HG02623 (cell line): Measurements from ENCODE around the gene SLC12A9.

Experiments
- ATAC-seq: cut with Tn5 transposase; IDR thresholded peaks from one replicate; pipeline ENCODE4 v1.9.1; 2021; ENCODE audit warnings: moderate library complexity; ENCODE audit not compliant: unreplicated experiment

The SLC12A9 gene

DNA sequence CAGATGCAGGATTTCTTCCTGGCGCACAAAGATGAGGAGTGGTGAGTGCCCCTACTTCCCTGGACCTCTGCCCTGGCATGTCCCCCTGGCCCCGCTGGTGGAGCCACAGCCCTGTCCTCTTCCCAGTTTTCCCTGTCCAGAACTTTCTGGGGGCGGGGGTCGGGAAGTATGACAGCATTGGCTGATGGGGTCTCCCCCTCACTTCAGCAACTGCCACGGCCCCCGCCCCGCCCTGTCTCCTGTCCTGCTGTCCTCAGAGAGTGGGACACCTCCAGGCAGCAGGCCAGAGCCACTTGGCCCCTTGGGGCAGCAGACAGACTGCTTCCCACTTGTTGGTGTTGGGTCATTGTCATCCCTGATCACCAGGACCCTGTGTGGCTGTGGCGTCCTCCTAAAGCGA is 29.7 kb downstream of the SLC12A9 start:
- no peak for ATAC-seq

DNA sequence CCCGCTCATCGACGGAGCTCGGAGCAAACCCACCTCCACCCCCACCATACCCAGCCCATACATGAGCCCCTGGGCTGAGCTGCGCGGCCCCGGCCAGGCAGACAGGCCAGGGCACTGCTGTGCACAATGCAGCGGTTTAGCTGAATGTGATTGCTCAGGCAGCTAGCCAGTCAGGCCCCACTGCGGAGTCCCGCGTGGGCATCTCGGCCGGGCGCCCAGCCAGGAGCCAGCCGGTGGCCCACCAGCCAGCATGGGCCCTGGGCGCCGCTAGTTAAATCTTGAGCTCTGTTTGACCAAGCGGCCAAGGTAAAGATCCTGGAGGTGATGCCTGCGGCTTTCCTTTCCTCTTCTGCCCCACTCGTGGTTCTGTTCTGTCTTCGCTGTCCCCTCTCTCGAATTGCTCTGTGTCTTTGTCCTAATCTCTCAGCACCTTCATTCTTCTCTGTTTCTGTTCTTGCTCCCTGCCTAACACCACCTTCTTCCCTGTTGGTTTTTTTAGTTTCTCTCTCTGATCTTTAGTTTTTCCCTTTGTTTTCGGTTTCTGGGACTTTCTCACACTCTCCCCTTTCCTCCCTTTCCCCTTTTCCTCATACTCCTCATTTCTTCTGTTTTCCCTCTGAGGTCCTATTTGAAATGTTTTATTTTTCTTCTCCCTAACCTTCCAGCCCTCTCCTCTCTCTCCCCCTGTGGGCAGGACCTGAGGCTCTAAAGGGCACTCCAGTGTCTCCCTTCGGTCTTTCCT is 30.4 kb downstream of the SLC12A9 start:
- ATAC-seq = no peak

- ATAC-seq = no peak
Observed at GRCh38 chr7:100884736-100885439, 32.4 kb downstream of the SLC12A9 start.

DNA sequence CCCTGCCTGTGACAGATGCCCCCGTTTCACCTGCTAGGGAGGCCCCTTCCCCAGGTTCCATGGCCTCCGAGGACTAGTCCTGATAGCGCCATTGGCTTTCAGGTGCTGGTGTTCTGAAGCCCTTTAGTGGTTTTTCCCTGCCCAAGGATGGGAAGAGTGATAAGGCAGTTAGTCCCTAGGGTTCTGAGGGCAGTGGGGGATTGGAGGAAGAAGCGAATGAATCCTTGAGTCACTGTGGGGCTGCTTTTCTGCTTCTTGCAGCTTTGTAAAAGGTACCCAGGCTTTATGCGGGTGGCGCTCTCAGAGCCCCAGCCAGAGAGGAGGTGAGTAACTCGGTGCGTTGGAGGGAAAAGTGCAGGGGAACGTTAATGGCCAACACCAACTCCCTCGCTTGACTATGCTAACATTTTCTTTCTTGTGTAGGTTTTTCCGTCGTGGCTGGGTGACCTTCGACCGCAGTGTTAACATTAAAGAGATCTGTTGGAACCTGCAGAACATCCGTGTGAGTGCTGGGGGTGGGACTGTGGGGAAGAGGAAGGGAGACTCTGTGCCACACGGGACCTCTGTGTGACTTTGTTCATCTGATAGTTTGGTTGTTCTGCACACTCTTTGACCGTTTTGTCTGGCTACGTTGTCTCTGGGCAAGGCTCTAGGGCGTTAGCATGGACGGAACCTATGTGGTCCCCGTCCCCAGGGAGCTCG is 33.1 kb downstream of the SLC12A9 start:
- ATAC-seq = no peak

DNA sequence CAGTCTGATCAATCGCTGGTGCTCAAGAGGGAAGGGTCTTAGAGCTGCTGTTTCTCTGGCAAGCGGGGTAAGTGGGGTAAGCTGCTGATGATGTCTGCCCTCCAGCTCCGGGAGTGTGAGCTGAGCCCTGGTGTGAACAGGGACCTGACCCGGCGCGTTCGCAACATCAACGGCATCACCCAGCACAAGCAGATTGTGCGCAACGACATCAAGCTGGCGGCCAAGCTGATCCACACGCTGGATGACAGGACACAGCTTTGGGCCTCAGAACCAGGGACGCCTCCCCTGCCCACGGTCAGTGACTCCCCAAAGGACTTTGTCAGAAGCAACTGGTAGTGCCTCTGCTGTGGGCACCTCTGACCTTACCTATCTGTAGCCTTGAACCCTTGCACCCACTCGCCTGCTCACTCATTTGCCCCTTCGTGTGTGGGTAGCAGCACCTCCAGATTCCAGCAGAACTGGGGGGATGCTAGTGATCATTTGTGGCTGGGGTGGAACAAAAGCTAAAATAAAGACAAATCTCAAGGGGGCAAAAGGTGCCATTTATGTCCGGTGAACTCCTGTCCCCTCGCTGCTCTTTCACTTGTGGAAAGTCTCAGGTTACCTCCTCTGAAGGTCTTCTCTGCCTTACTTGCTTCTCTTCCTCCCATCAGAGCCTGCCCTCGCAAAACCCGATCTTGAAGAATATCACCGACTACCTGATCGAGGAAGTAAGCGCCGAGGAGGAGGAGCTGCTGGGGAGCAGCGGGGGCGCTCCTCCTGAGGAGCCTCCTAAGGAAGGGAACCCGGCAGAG is 33.8 kb downstream of the SLC12A9 start:
- ATAC-seq = no peak

DNA sequence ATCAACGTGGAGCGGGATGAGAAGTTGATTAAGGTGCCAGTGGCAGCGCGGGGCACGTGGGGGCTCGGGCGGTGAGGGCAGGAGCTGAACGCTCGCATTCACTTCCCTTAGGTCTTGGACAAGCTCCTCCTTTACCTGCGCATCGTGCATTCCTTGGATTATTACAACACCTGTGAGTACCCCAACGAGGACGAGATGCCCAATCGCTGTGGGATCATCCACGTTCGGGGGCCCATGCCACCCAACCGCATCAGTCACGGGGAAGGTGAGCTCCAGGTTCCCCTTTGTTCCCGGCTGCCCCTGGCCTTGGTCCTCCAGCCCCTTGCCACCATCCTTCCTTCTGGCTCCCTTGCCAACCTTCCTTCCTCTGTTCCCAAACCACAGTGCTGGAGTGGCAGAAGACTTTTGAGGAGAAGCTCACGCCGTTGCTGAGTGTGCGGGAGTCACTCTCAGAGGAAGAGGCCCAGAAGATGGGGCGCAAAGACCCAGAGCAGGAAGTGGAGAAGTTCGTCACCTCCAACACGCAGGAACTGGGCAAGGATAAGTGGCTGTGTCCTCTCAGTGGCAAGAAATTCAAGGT is 34.5 kb downstream of the SLC12A9 start:
- ATAC-seq = no peak

GRCh38 chr7:100887516-100888290 is 35.2 kb downstream of the SLC12A9 start:
- ATAC-seq = peak; percentile 36

DNA sequence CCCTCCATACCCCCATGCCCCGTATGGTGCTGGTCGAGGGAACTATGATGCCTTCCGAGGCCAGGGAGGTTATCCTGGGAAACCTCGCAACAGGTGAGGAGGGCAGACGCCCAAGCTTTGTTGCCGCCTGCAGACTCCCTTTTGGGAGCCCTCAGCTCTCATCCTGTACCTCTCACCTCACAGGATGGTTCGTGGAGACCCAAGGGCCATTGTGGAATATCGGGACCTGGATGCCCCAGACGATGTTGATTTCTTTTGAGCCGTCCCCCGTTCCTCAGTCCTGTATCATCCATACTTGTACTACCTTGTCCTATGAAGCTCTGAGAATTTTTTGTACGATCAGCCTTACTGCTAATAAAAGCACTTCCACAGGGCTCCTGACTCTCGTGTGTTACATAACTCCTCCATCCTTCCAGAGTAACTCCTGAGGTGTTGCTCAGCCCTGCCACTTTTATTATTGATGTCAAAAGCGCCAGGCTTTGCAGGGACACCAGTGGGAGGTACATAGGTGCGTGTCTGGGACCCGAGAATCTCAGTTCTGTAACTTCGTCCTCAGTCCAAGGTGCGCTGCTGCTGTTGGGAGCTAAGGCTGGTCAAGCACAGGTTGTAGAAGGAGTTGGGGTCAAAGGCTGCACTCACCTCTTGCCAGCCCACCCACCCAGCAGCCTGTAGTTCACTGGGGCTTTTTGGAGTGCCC is 35.9 kb downstream of the SLC12A9 start:
- ATAC-seq = no peak

- ATAC-seq = peak; percentile 15
Observed at GRCh38 chr7:100888988-100889750, 36.7 kb downstream of the SLC12A9 start, which contains the start of gene UFSP1. Gene UFSP1 (minus strand): TSS chr7:100889715. CDS start chr7:100889271, 444 bp downstream.

GRCh38 chr7:100890653-100891567 is 38.4 kb downstream of the SLC12A9 start:
- ATAC-seq = no peak

DNA sequence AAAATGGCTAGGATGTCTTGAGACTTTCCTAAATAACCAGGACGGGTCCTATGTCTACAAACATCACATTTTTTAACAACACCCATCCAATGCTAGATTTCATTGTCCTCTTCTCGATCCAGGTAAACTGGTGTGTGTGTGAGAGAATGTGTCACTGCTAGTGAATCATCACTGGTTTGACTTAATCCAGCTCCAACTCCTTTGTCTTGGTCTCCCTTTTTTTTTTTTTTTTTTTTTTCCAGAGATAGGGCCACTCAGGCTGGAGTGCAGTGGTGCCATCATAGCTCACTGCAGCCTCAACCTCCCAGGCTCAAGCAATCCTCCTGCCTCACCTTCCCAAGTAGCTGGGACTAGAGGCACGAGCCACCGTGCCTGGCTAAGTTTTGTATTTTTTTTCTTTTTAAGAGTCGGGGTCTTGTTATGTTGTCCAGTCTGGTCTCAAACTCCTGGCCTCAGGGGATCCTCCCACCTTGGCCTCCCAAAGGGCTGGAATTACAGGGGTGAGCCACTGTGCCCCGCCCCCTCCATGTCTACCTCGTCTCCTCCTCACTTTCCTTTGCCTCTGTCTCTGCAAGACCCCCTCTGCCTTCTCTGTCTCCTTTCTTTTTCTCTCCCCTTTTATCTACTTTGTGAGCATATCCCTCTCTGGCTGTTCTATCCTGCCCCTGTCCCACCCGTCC is 39.2 kb downstream of the SLC12A9 start:
- ATAC-seq = no peak

- ATAC-seq = no peak
Observed at GRCh38 chr7:100892364-100893317, 40.1 kb downstream of the SLC12A9 start.

DNA sequence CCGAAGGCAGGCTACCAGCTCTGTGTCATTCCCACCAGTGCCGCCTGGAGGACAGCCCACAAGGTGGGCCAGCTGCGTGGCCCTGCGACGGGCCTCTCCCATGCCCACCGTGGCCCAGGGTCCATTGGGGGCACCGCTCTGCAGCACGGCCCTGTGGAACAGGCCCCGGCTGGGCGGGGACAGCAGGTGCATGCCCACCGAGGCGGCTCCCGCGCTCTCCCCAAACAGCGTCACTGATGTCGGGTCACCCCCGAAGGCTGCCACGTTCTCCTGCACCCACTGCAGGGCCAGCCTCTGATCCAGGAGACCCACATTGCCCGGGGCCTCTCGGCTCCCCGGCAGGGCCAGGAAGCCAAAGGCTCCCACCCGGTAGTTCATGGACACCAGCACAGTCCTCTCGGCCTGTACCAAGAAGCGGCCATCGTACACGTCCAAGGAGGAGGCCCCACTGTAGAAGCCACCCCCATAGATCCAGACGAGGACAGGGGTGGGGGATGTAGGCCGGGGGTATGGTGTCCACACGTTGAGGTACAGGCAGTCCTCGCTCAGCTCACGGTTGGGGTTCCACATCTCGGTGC is 40.9 kb downstream of the SLC12A9 start:
- ATAC-seq = no peak

DNA sequence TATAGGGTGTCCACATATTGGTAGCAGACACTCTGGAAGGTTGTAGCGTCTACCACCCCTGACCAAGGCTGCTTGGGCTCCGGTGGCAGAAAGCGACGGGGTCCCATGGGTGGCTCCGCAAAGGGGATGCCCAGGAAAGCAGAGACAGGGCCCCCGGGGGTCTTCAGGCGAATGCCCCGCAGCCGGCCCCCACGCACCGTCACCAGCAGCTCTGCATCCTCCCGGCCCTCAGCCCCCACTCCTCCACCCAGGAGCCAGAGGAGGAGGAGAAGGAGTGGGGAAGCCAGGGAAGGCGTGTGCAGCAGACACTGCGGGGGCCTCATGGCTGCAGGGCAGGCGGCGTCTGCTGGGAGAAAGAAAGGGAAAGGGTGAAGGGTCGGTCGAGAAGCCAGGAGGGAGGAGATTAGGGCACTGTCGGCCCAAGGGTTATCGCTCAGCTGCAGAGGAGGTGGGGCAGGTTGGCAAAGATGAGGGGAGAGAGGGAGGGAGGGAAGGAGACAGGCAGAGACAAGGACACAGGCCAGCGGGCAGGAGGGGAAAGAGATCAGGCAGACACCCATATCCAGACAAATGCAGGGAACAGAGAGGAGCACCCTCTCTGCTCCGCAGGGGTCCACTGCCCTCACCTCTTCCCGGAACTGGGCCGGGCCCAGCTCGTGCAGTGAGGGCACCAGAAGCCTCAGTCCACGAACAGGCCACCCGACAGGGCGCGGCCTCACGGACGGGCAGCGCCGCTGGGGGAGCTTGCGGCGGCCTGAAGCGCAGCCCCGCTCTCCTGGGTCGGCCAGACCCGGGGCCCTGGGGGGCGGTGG is 41.6 kb downstream of the SLC12A9 start:
- no peak for ATAC-seq
